ENCODE measurements around the gene APBB1IP. TPM values are rescaled to one million over a fixed set of nuclear protein-coding genes. Genes with fewer than 3 reads are reported as not detected.
"Not testable (repeated sequence)": the region's sequence is repeated elsewhere in the genome, so short reads cannot be mapped to it uniquely, and the experiment has no call there.

The APBB1IP gene
- polyA plus RNA-seq, 2 donors: 0.75 to 0.98 TPM

DNA sequence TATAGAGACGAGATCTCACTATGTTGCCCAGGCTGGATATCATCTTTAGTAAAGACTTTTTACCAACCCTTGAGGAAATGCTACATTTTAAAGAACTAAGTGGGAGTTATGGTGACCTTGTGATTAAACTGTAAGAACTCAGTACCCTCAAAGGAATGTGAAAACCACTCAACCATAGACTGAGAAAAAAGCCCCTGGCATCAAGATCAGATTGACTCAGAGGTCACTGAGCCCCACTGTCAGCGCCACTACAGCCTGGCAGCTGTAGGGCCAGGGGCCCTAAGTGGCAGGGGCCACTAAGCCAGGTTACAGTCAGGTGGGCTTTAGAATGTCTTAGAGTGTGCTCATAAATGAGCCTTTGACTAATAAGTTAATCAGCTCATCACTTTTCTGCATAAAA, 55.9 kb downstream of the APBB1IP start:
- Histone ChIP-seq H3K27ac (ENCODE audit: low read depth in 2 of 2, low read length in 1 of 2) (no peak overlapping the region), H3K27me3 (ENCODE audit: control insufficient read depth in 1 of 2, insufficient read depth in 2 of 2, low read length in 2 of 2) (no peaks in the 10 kb centered on the region), H3K4me1 (ENCODE audit: control insufficient read depth in 2 of 2, insufficient read depth in 2 of 2, low read length in 1 of 2) (no peaks in the 10 kb centered on the region), H3K36me3 (ENCODE audit: control insufficient read depth in 2 of 2, insufficient read depth in 2 of 2, low read length in 1 of 2) (no peaks in the 10 kb centered on the region), H3K9me3 (ENCODE audit: control insufficient read depth in 2 of 2, insufficient read depth in 1 of 2, low read depth in 1 of 2, low read length in 1 of 2) (no peaks in the 10 kb centered on the region), H3K4me3 (ENCODE audit: low read depth in 1 of 2, low read length in 2 of 2) (no peak overlapping the region)
- WGBS, 2 donors: 82 to 83% methylated on average over 2 of the region's 2 CpGs

DNA sequence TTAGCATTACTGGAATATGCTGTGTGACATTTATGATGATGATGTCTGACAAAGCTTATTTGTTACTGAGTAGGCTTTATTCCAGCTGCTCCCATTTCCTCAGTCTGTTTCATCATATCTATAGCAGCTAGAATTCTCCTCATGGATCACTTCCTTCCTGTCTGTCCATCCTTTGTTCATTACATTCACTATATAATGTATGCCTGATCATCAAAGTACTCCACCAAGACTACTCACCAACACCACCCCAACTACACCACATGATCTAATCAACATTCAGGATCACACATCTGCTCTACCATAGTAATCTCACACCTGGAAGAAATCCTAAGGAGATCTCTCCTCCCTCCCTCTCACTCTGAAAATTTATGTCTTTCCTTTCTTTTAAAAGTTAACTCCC, 61.3 kb downstream of the APBB1IP start:
- H3K27me3 ChIP-seq (ENCODE audit: control insufficient read depth in 1 of 2, insufficient read depth in 2 of 2, low read length in 2 of 2): no peaks in the 10 kb centered on the region
- H3K36me3 ChIP-seq (ENCODE audit: control insufficient read depth in 2 of 2, insufficient read depth in 2 of 2, low read length in 1 of 2): no peaks in the 10 kb centered on the region
- no peak overlapping the region for H3K4me3 ChIP-seq (ENCODE audit: low read depth in 1 of 2, low read length in 2 of 2)
- H3K9me3 ChIP-seq (ENCODE audit: control insufficient read depth in 2 of 2, insufficient read depth in 1 of 2, low read depth in 1 of 2, low read length in 1 of 2): no peaks in the 10 kb centered on the region
- H3K27ac ChIP-seq (ENCODE audit: low read depth in 2 of 2, low read length in 1 of 2): no peak overlapping the region
- H3K4me1 ChIP-seq (ENCODE audit: control insufficient read depth in 2 of 2, insufficient read depth in 2 of 2, low read length in 1 of 2): no peaks in the 10 kb centered on the region

DNA sequence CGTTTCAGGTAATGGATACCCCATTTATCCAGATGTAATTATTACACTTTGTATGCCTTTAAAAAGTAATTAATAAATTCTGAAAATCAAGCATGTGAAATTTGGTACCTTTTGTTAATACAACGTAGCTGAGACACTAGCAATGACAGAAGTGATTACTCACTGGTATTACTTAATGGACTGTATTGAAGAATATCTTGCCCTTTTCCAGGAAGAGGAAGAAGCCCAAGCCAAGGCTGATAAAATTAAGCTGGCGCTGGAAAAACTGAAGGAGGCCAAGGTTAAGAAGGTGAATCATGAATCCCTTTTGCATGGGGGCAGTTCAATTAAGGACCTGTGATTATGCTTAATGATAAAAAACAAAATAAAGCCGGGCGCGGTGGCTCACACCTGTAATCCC, 64.8 kb downstream of the APBB1IP start:
- 86 to 89% methylated on average over 6 of the region's 6 CpGs for WGBS, 2 donors
- H3K36me3 ChIP-seq (ENCODE audit: control insufficient read depth in 2 of 2, insufficient read depth in 2 of 2, low read length in 1 of 2): no peaks in the 10 kb centered on the region
- H3K27me3 ChIP-seq (ENCODE audit: control insufficient read depth in 1 of 2, insufficient read depth in 2 of 2, low read length in 2 of 2): no peaks in the 10 kb centered on the region
- no peak overlapping the region for H3K4me3 ChIP-seq (ENCODE audit: low read depth in 1 of 2, low read length in 2 of 2)
- H3K4me1 ChIP-seq (ENCODE audit: control insufficient read depth in 2 of 2, insufficient read depth in 2 of 2, low read length in 1 of 2): no peaks in the 10 kb centered on the region
- no peak overlapping the region for H3K27ac ChIP-seq (ENCODE audit: low read depth in 2 of 2, low read length in 1 of 2)
- H3K9me3 ChIP-seq (ENCODE audit: control insufficient read depth in 2 of 2, insufficient read depth in 1 of 2, low read depth in 1 of 2, low read length in 1 of 2): peaks cover 0 to 2% of the 10 kb centered on the region in 2 donors

DNA sequence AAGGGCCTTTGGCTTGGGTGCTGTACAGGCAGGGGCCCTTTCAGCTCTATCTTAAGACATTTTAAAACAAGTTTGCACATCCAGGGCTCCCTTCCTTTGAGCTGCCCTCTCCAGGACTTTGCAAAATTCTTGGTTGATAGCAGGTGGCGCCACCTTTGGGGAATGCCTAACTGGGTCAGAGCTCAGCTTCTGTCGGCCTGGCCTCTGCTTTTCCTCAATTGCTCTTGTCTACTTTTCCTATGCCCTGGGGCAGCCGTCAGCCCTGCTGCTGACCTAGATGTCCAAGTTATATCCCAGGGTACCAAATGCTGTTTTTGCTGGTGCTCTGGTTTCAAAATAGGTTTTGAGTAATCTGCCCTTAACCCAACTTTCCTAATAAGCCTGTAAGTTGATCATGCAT, 65.8 kb downstream of the APBB1IP start:
- H3K27me3 ChIP-seq (ENCODE audit: control insufficient read depth in 1 of 2, insufficient read depth in 2 of 2, low read length in 2 of 2): no peaks in the 10 kb centered on the region
- H3K9me3 ChIP-seq (ENCODE audit: control insufficient read depth in 2 of 2, insufficient read depth in 1 of 2, low read depth in 1 of 2, low read length in 1 of 2): peaks cover 0 to 2% of the 10 kb centered on the region in 2 donors
- no peaks in the 10 kb centered on the region for H3K4me1 ChIP-seq (ENCODE audit: control insufficient read depth in 2 of 2, insufficient read depth in 2 of 2, low read length in 1 of 2)
- H3K27ac ChIP-seq (ENCODE audit: low read depth in 2 of 2, low read length in 1 of 2): no peak overlapping the region
- 59 to 62% methylated on average over 3 of the region's 3 CpGs for WGBS, 2 donors
- no peak overlapping the region for H3K4me3 ChIP-seq (ENCODE audit: low read depth in 1 of 2, low read length in 2 of 2)
- H3K36me3 ChIP-seq (ENCODE audit: control insufficient read depth in 2 of 2, insufficient read depth in 2 of 2, low read length in 1 of 2): no peaks in the 10 kb centered on the region

DNA sequence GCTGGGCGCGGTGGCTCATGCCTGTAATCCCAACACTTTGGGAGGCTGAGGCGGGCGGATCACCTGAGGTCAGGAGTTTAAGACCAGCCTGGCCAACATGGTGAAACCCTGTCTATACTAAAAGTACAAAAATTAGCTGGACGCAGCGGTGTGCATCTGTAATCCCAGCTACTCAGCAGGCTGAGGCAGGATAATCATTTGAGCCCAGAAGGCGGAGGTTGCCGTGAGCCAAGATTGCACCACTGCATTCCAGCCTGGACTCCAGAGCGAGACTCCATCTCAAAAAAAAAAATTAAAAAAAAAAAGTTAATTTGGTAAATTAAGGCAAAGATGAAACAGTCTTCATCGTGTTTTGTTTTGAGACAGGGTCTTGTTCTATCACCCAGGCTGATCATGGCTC, 66.3 kb downstream of the APBB1IP start:
- not testable (repeated sequence) for H3K36me3 ChIP-seq (ENCODE audit: control insufficient read depth in 2 of 2, insufficient read depth in 2 of 2, low read length in 1 of 2); H3K4me1 ChIP-seq (ENCODE audit: control insufficient read depth in 2 of 2, insufficient read depth in 2 of 2, low read length in 1 of 2); H3K9me3 ChIP-seq (ENCODE audit: control insufficient read depth in 2 of 2, insufficient read depth in 1 of 2, low read depth in 1 of 2, low read length in 1 of 2); H3K4me3 ChIP-seq (ENCODE audit: low read depth in 1 of 2, low read length in 2 of 2); H3K27me3 ChIP-seq (ENCODE audit: control insufficient read depth in 1 of 2, insufficient read depth in 2 of 2, low read length in 2 of 2); H3K27ac ChIP-seq (ENCODE audit: low read depth in 2 of 2, low read length in 1 of 2)
- 90 to 93% methylated on average over 10 of the region's 10 CpGs for WGBS, 2 donors

DNA sequence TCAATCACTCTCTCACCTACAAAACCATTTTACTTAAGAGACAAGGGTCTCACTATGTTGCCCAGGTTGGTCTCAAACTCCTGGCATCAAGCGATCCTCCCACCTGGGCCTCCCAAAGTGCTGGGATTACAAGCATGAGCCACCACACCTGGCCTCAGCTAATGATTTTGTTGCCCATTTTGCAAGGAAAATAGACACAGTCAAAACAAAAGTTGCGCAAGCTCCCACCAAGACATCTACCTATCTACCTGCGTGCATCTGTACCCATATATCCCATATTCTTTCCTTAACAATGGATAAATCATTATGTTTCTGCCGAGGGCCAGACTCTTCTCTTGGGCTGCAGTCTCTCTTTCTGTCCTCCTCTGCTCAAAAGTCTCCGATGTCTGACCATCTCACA, 67.3 kb downstream of the APBB1IP start:
- Histone ChIP-seq H3K4me1 (ENCODE audit: control insufficient read depth in 2 of 2, insufficient read depth in 2 of 2, low read length in 1 of 2) (no peaks in the 10 kb centered on the region), H3K27me3 (ENCODE audit: control insufficient read depth in 1 of 2, insufficient read depth in 2 of 2, low read length in 2 of 2) (no peaks in the 10 kb centered on the region), H3K4me3 (ENCODE audit: low read depth in 1 of 2, low read length in 2 of 2) (no peak overlapping the region), H3K36me3 (ENCODE audit: control insufficient read depth in 2 of 2, insufficient read depth in 2 of 2, low read length in 1 of 2) (no peaks in the 10 kb centered on the region), H3K27ac (ENCODE audit: low read depth in 2 of 2, low read length in 1 of 2) (no peak overlapping the region), H3K9me3 (ENCODE audit: control insufficient read depth in 2 of 2, insufficient read depth in 1 of 2, low read depth in 1 of 2, low read length in 1 of 2) (peaks cover 0 to 2% of the 10 kb centered on the region in 2 donors)
- 95 to 97% methylated on average over 5 of the region's 5 CpGs for WGBS, 2 donors

DNA sequence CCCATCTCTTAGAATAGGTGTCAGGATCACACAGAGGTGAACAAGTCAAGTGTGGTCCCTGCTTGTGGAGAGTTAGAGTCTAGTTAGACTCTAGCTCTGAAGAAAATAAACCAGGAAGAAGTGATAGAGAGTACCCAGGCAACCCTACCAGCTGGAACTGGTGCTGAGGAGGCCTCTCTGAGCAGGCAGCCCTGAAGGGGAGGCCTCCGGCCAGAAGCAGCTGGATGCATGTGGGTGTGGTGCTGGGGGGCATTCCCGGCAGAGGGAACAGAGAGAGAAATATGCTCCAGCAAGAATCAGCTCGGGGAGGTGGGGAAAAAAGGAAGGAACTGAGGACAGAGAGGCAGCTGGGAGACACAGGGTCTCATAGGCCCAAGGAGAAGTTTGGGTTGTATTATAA, 68.6 kb downstream of the APBB1IP start:
- H3K27ac ChIP-seq (ENCODE audit: low read depth in 2 of 2, low read length in 1 of 2): no peak overlapping the region
- no peaks in the 10 kb centered on the region for H3K4me1 ChIP-seq (ENCODE audit: control insufficient read depth in 2 of 2, insufficient read depth in 2 of 2, low read length in 1 of 2)
- no peaks in the 10 kb centered on the region for H3K36me3 ChIP-seq (ENCODE audit: control insufficient read depth in 2 of 2, insufficient read depth in 2 of 2, low read length in 1 of 2)
- WGBS, 2 donors: 76% methylated on average over 3 of the region's 3 CpGs
- no peak overlapping the region for H3K4me3 ChIP-seq (ENCODE audit: low read depth in 1 of 2, low read length in 2 of 2)
- H3K9me3 ChIP-seq (ENCODE audit: control insufficient read depth in 2 of 2, insufficient read depth in 1 of 2, low read depth in 1 of 2, low read length in 1 of 2): peaks cover 0 to 2% of the 10 kb centered on the region in 2 donors
- H3K27me3 ChIP-seq (ENCODE audit: control insufficient read depth in 1 of 2, insufficient read depth in 2 of 2, low read length in 2 of 2): no peaks in the 10 kb centered on the region

DNA sequence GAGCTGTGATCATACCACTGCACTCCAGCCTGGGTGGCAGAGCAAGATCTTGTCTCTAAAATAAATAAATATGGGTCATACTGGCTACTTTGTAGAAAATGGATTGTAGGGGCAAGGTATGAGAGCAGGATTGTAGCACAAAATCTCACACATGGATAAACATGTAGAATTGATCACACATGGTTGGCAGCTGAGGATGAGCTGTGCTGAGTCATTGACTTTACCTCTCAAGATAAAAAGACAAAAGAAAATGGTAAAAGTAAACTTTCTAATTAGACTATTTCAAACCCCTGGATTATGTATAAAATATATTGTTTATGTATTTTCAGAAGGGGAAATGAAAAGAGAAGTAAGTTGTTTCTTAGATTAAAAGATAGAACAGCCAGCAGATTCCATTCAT, 69.3 kb downstream of the APBB1IP start:
- Histone ChIP-seq H3K27me3 (ENCODE audit: control insufficient read depth in 1 of 2, insufficient read depth in 2 of 2, low read length in 2 of 2) (no peaks in the 10 kb centered on the region), H3K27ac (ENCODE audit: low read depth in 2 of 2, low read length in 1 of 2) (no peak overlapping the region), H3K4me3 (ENCODE audit: low read depth in 1 of 2, low read length in 2 of 2) (no peak overlapping the region), H3K36me3 (ENCODE audit: control insufficient read depth in 2 of 2, insufficient read depth in 2 of 2, low read length in 1 of 2) (no peaks in the 10 kb centered on the region), H3K4me1 (ENCODE audit: control insufficient read depth in 2 of 2, insufficient read depth in 2 of 2, low read length in 1 of 2) (no peaks in the 10 kb centered on the region), H3K9me3 (ENCODE audit: control insufficient read depth in 2 of 2, insufficient read depth in 1 of 2, low read depth in 1 of 2, low read length in 1 of 2) (peaks cover 0 to 2% of the 10 kb centered on the region in 2 donors)

DNA sequence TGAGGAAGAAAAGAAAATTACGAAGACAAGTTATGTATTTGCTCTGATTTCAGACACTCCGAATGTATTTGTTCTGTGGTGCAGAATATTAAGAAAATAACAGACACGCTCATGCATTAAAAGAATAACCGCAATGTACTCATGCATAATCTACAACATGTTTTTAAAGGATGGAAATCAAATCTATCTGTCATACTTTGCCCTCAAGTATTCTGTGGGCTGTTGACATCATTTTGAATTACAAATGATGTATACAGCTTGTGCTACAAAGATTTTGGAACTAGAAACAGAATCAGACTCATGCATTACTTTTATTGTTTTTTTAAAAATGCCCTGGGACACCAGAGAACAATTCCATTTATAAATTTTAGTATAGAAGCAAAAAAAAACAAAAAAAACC, 69.9 kb downstream of the APBB1IP start:
- H3K27ac ChIP-seq (ENCODE audit: low read depth in 2 of 2, low read length in 1 of 2): no peak overlapping the region
- H3K4me1 ChIP-seq (ENCODE audit: control insufficient read depth in 2 of 2, insufficient read depth in 2 of 2, low read length in 1 of 2): no peaks in the 10 kb centered on the region
- H3K36me3 ChIP-seq (ENCODE audit: control insufficient read depth in 2 of 2, insufficient read depth in 2 of 2, low read length in 1 of 2): no peaks in the 10 kb centered on the region
- no peaks in the 10 kb centered on the region for H3K27me3 ChIP-seq (ENCODE audit: control insufficient read depth in 1 of 2, insufficient read depth in 2 of 2, low read length in 2 of 2)
- H3K9me3 ChIP-seq (ENCODE audit: control insufficient read depth in 2 of 2, insufficient read depth in 1 of 2, low read depth in 1 of 2, low read length in 1 of 2): peaks cover 0 to 2% of the 10 kb centered on the region in 2 donors
- 80 to 86% methylated on average over 4 of the region's 4 CpGs for WGBS, 2 donors
- H3K4me3 ChIP-seq (ENCODE audit: low read depth in 1 of 2, low read length in 2 of 2): no peak overlapping the region

DNA sequence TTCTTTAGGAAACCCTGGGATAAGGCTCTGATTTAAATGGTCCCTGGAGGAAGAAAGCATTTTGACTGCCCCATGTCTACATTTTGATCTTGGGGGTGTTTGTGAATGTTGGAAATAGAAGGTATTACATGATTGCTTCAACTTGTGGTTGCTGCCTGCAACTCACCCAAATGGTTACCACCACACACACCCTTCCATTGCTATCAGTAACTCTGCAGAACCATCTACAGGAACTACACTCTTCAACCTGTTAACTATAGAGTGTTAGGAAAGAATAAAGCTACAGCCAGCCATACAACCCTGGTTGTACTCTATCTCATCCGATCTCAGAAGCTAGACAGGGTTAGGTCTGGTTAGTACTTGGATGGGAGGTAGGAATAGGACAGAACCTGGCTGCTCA, 71.2 kb downstream of the APBB1IP start:
- H3K4me3 ChIP-seq (ENCODE audit: low read depth in 1 of 2, low read length in 2 of 2): no peak overlapping the region
- 83 to 88% methylated on average over 1 of the region's 1 CpG for WGBS, 2 donors
- H3K4me1 ChIP-seq (ENCODE audit: control insufficient read depth in 2 of 2, insufficient read depth in 2 of 2, low read length in 1 of 2): no peaks in the 10 kb centered on the region
- H3K27me3 ChIP-seq (ENCODE audit: control insufficient read depth in 1 of 2, insufficient read depth in 2 of 2, low read length in 2 of 2): no peaks in the 10 kb centered on the region
- H3K9me3 ChIP-seq (ENCODE audit: control insufficient read depth in 2 of 2, insufficient read depth in 1 of 2, low read depth in 1 of 2, low read length in 1 of 2): peaks cover 0 to 2% of the 10 kb centered on the region in 2 donors
- no peak overlapping the region for H3K27ac ChIP-seq (ENCODE audit: low read depth in 2 of 2, low read length in 1 of 2)
- H3K36me3 ChIP-seq (ENCODE audit: control insufficient read depth in 2 of 2, insufficient read depth in 2 of 2, low read length in 1 of 2): no peaks in the 10 kb centered on the region

All from esophagus (tissue), 2 donors.